ENCODE data around the gene ULK4. TPM values are rescaled to one million over a fixed set of nuclear protein-coding genes. Genes with fewer than 3 reads are reported as not detected.

ULK4 gene
- total and polyA plus RNA-seq, 2 of the 4 experiments (the other 2 are of a cell fraction): 2.7 to 5.0 TPM

DNA sequence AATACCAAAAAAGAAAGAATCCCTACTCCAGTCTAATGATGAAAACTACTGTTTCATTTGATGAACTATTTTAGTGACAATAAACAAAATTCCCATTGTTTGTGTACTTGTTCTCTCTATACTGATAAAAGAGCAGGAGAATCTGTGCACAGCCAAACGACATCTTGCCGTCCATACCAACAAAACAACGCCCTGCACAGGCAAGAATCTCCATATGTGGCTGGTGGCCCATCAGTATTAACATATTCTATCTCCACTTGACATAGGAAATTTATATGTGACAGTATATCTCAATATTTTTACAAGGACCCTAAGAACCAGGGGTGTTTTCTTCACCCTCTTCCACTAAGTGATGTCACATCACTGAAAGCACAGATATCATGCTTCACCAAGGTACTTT lies 279.5 kb downstream of the ULK4 start:
- dilution Hi-C loops (cut with HindIII; ENCODE audit: low sequenced_read_pairs, unreplicated experiment): no loop called here

More for the DNA sequence above, 279.5 kb downstream of the ULK4 start:
- Histone ChIP-seq H3K9ac (ENCODE audit: low read depth, low read length) (no peak overlapping the region), H3K4me1 (ENCODE audit: control insufficient read depth, insufficient read depth, low read length) (peaks cover 14% of the 10 kb centered on the region), H2AFZ (replicated peaks; ENCODE audit: low read length, poor library complexity) (no peak overlapping the region), H2BK5ac (ENCODE audit: low read depth, low read length, poor library complexity, severe bottlenecking) (no peak overlapping the region), H2BK20ac (ENCODE audit: low read depth, low read length) (0 out of 2 replicates have a peak overlapping the region, but pooled peaks have one; percentile 59), H3K9me3 (ENCODE audit: control insufficient read depth, insufficient read depth, low read length) (no peaks in the 10 kb centered on the region), H4K20me1 (ENCODE audit: insufficient read depth, low read length) (no peaks in the 10 kb centered on the region), H3K18ac (ENCODE audit: low read depth, low read length) (no peak overlapping the region), H2BK120ac (ENCODE audit: low read depth, low read length) (peak overlapping the region; percentile 54; the same call in 1 of the 2 replicates), H3K4me3 (ENCODE audit: insufficient read depth, low read depth, low read length) (no peak overlapping the region), H3K27me3 (ENCODE audit: control insufficient read depth, insufficient read depth, low read length) (no peaks in the 10 kb centered on the region), H3K79me1 (ENCODE audit: low read depth in 1 of 2, low read length in 2 of 2) (no peaks in the 10 kb centered on the region), H4K91ac (ENCODE audit: insufficient read depth, low read depth, low read length) (peak overlapping the region; percentile 46; the same call in 1 of the 2 replicates), H3K56ac (ENCODE audit: extremely low read depth, insufficient read depth, low read length) (no peak overlapping the region), H3K4me2 (ENCODE audit: low read depth, low read length) (no peak overlapping the region), H2AK9ac (replicated peaks; ENCODE audit: low read depth, low read length, poor library complexity) (no peak overlapping the region), H3K27ac (ENCODE audit: insufficient read depth, low read length) (no peak overlapping the region), H2AK5ac (ENCODE audit: low read depth, low read length) (no peak overlapping the region), H3K14ac (replicated peaks; ENCODE audit: low read depth, low read length) (no peak overlapping the region), H3K23ac (ENCODE audit: low read depth, low read length) (no peak overlapping the region), H3K9me1 (ENCODE audit: insufficient read depth, low read length) (peaks cover 9% of the 10 kb centered on the region; the same call in 1 of the 2 replicates), H4K8ac (ENCODE audit: low read depth in 2 of 2, low read length in 2 of 2) (no peak overlapping the region), H3K4ac (ENCODE audit: low read depth, low read length) (no peak overlapping the region), H2BK15ac (ENCODE audit: low read depth, low read length) (0 out of 3 replicates have a peak overlapping the region, but pooled peaks have one; percentile 11), H4K5ac (ENCODE audit: low read depth, low read length) (no peak overlapping the region), H3K36me3 (ENCODE audit: control insufficient read depth, insufficient read depth, low read length) (no peaks in the 10 kb centered on the region)
- BruUV-seq (replicated peaks): no TSS peak
- CTCF ChIA-PET: no interaction called here
- ATAC-seq (ENCODE audit: low read depth) (no peak), DNase-seq (no peak)
- intact Hi-C loops (cut with micrococcal nuclease) (loop anchor here (5.0 kb wide), 1 partner anchor 480 kb away; no protein-coding TSS in a partner anchor), in situ Hi-C loops (cut with MboI; ENCODE audit: low sequenced_read_pairs) (loop anchor here (25.0 kb wide), 1 partner anchor 470 kb away; no protein-coding TSS in a partner anchor)
- TF ChIP-seq MAFK (IDR thresholded peaks at IDR 0.05; ENCODE audit: low read depth, low read length) (no peak), CEBPB (IDR thresholded peaks at IDR 0.05; ENCODE audit: low read depth, low read length) (no peak)
- WGBS, 2 experiments (ENCODE audit: extremely low coverage in 2 of 2, insufficient read length in 1 of 2): no CpG with 5 or more reads among the region's 3 CpGs
- POLR2A ChIA-PET (ENCODE audit: unreplicated experiment): no interaction called here
